SK-N-SH (cell line): ENCODE measurements around the gene RGS6.

Experiments used
- CTCF ChIP-seq: fragments of 200-600 bp; sonication (generic); IDR thresholded peaks from 2 replicates; pipeline ENCODE4 v1.6.1; 2017; ENCODE audit warnings: antibody characterized with exemption, mild to moderate bottlenecking, moderate library complexity
- ELF1 ChIP-seq: IDR thresholded peaks from 2 replicates; pipeline ENCODE4 v1.4.0; 2012
- EZH2phosphoT487 ChIP-seq: fragments of 200-600 bp; sonication (generic); IDR thresholded peaks from 2 replicates; pipeline ENCODE4 v1.6.1; 2017; ENCODE audit warnings: low read depth, mixed run types, mild to moderate bottlenecking, antibody characterized with exemption, moderate library complexity, borderline replicate concordance
- GABPA ChIP-seq: IDR thresholded peaks from 2 replicates; pipeline ENCODE4 v1.4.0; 2012; ENCODE audit warnings: low read depth, mild to moderate bottlenecking
- MXI1 ChIP-seq: IDR thresholded peaks from 2 replicates; pipeline ENCODE4 v1.6.1; 2012; ENCODE audit warnings: mild to moderate bottlenecking, low read depth, low read length, improper control_type of control experiment
- USF1 ChIP-seq: IDR thresholded peaks from 2 replicates; pipeline ENCODE4 v1.4.0; 2012; ENCODE audit warnings: low read depth, borderline replicate concordance
- ZBTB33 ChIP-seq: IDR thresholded peaks from 2 replicates; pipeline ENCODE4 v1.4.0; 2012; ENCODE audit warnings: low read depth, borderline replicate concordance

GRCh38 chr14:72332046-72332445, 399.8 kb downstream of the RGS6 start:
- TF ChIP-seq CTCF, result no peak
- TF ChIP-seq GABPA, result no peak
- TF ChIP-seq ZBTB33, result no peak
- no peak for TF ChIP-seq EZH2phosphoT487
- TF ChIP-seq ELF1, result no peak
- no peak for TF ChIP-seq USF1
- TF ChIP-seq MXI1, result no peak
